RCC 7860 (cell line): Measurements from ENCODE around the gene ERBIN.

Experiments used
- DNase-seq: peaks from one replicate; pipeline ENCODE4 v3.0.0-alpha.2; 2015; ENCODE audit warnings: low spot score
- FAIRE-seq: peaks from 2 replicates; lab custom pipeline; 2012; peaks lifted over from hg19 to GRCh38; lab: Jason Lieb, UNC

ERBIN gene

GRCh38 chr5:66122379-66123034 lies 196.1 kb downstream of the ERBIN start:
- FAIRE-seq, result no peak
- peak; percentile 4 for DNase-seq

DNA sequence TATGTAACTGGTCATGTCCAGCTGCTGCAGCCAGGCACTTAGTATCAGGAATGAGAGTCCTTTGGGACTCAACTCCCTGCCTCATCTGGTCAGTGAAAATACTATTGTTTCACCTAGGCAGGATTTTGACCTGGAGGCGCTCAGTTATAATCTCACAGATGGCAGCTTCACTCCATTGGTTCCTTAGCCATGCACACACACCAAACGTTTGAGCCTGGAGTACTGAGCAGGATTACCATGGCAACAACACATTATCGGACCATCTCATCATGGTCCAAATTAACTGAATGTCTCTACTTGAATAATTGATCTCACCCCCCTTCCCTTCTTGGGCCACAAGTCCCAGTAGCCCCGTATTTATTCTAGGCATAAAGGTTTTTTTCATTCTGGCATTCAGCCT lies 202.8 kb downstream of the ERBIN start:
- no peak for FAIRE-seq

DNA sequence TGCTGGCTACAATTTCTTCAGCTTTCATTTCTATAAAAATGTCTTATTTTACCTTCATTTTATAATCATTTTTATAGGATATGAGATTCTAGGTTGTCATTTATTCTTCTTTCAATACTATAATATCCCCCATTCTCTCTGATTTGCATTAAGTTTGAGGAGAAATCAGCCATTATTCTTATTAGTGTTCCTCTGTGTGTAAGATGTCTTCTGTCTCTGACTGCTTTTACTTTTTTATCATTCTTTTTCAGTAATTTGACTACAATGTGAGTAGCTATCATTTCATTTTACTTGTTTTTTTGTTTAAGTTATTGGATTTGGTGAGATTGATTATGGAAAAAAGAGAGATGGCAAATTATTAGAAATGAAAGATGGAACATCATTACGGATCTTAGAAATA lies 204.1 kb downstream of the ERBIN start:
- FAIRE-seq, result no peak
- DNase-seq, result no peak

More for the DNA sequence above, 202.8 kb downstream of the ERBIN start:
- no peak for DNase-seq
